OCI-LY1 (cell line): ENCODE measurements around the gene GAS2L2.

Experiments used
- H2AFZ ChIP-seq: fragments of 200-600 bp; sonication (generic), shearing (Covaris generic); 2 replicates; pipeline ENCODE4 v1.6.0; 2014; ENCODE audit warnings: antibody characterized with exemption, mild to moderate bottlenecking, low read length
- H3F3A ChIP-seq: fragments of 200-600 bp; sonication (generic), shearing (Covaris generic); 2 replicates; pipeline ENCODE4 v1.6.0; 2014; ENCODE audit warnings: mild to moderate bottlenecking, antibody characterized with exemption, low read length, moderate library complexity; ENCODE audit not compliant: insufficient read depth
- H3K27ac ChIP-seq: fragments of 200-600 bp; sonication (generic); 2 replicates; pipeline ENCODE4 v1.5.1; 2014; ENCODE audit warnings: low read length, mixed run types, mild to moderate bottlenecking, low read depth; ENCODE audit not compliant: poor library complexity, severe bottlenecking
- H3K27me3 ChIP-seq: fragments of 200-600 bp; sonication (generic); 2 replicates; pipeline ENCODE4 v1.6.0; 2014; ENCODE audit warnings: antibody characterized with exemption, mild to moderate bottlenecking, low read length, moderate library complexity; ENCODE audit not compliant: insufficient read depth
- H3K36me3 ChIP-seq: fragments of 200-600 bp; sonication (generic); 2 replicates; pipeline ENCODE4 v1.6.1; 2014; ENCODE audit warnings: mild to moderate bottlenecking, antibody characterized with exemption, low read length, moderate library complexity, mixed read lengths; ENCODE audit not compliant: insufficient read depth
- H3K4me1 ChIP-seq: fragments of 200-600 bp; sonication (generic); 2 replicates; pipeline ENCODE4 v1.5.1; 2014; ENCODE audit warnings: mild to moderate bottlenecking, low read length, moderate library complexity; ENCODE audit not compliant: insufficient read depth, severe bottlenecking
- H3K4me2 ChIP-seq: fragments of 200-600 bp; sonication (generic), shearing (Covaris generic); 2 replicates; pipeline ENCODE4 v1.6.1; 2014; ENCODE audit warnings: low read length
- H3K4me3 ChIP-seq: fragments of 200-600 bp; sonication (generic); 2 replicates; pipeline ENCODE4 v1.5.1; 2014; ENCODE audit warnings: low read length, low read depth, mild to moderate bottlenecking, mixed read lengths; ENCODE audit not compliant: poor library complexity, severe bottlenecking
- H3K79me2 ChIP-seq: fragments of 200-600 bp; shearing (Covaris generic); 2 replicates; pipeline ENCODE4 v1.6.1; 2016; ENCODE audit warnings: mixed run types, low read length, mixed read lengths; ENCODE audit not compliant: insufficient read depth
- H3K9ac ChIP-seq: fragments of 200-600 bp; sonication (generic), shearing (Covaris generic); 2 replicates; pipeline ENCODE4 v1.6.1; 2014; ENCODE audit warnings: mild to moderate bottlenecking, low read length, mixed read lengths
- H3K9me2 ChIP-seq: fragments of 200-600 bp; sonication (generic), shearing (Covaris generic); 2 replicates; pipeline ENCODE4 v1.6.1; 2014; ENCODE audit warnings: low read depth, mild to moderate bottlenecking, low read length, mixed read lengths
- H3K9me3 ChIP-seq: fragments of 200-600 bp; shearing (Covaris generic); 2 replicates; pipeline ENCODE4 v1.6.1; 2014; ENCODE audit warnings: low read length, mixed read lengths
- H4K20me1 ChIP-seq: fragments of 200-600 bp; sonication (generic), shearing (Covaris generic); 2 replicates; pipeline ENCODE4 v1.6.0; 2016; ENCODE audit warnings: mild to moderate bottlenecking, low read length; ENCODE audit not compliant: insufficient read depth
- CTCF ChIP-seq: fragments of 200-600 bp; sonication (generic), shearing (Covaris generic); IDR thresholded peaks from 2 replicates; pipeline ENCODE4 v1.5.1; 2017; ENCODE audit warnings: mild to moderate bottlenecking, antibody characterized with exemption, low read length, moderate library complexity, mixed read lengths
- EZH2 ChIP-seq: fragments of 200-600 bp; sonication (generic), shearing (Covaris generic); IDR thresholded peaks from 2 replicates; pipeline ENCODE4 v1.8.0; 2017; ENCODE audit warnings: borderline replicate concordance, mixed run types, mild to moderate bottlenecking, antibody characterized with exemption, low read length, moderate library complexity, mixed read lengths

GAS2L2 gene

DNA sequence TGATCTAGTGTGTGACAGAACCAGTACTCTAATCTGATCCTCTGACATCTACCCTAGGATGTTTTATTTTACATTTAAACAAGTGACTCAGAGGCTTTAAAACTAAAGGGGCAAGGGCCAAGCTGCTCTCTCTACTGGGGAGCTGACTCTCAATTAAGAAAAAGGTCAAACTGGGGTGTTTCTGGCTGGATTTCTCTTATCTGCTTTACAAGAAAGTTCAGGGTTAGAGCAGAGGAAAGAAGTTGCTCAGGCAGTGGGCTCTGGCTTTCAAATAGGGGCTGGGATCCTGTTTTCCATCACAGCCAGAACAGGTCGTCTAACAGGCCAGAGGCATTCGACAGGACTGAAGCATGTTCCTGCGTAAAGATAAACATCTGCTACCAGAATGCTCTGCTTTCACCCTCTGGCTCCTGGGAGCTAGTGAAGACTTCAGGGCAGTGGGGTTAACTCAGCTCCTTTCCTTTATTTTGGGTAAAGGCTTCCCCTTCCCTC is 33.9 kb upstream of the GAS2L2 start:
- Histone ChIP-seq H4K20me1 (no peaks in the 10 kb centered on the region), H2AFZ (no peak overlapping the region), H3F3A (no peaks in the 10 kb centered on the region), H3K4me1 (no peaks in the 10 kb centered on the region), H3K79me2 (no peaks in the 10 kb centered on the region), H3K4me2 (no peak overlapping the region), H3K9me2 (no peaks in the 10 kb centered on the region), H3K27ac (no peak overlapping the region), H3K27me3 (peaks cover 7% of the 10 kb centered on the region), H3K9me3 (no peaks in the 10 kb centered on the region), H3K36me3 (no peaks in the 10 kb centered on the region), H3K4me3 (no peak overlapping the region), H3K9ac (no peak overlapping the region)
- TF ChIP-seq CTCF (no peak), EZH2 (no peak)

- H3K9me3 ChIP-seq: no peaks in the 10 kb centered on the region
- H3K4me3 ChIP-seq: no peak overlapping the region
- H3K27ac ChIP-seq: no peak overlapping the region
- H3K36me3 ChIP-seq: no peaks in the 10 kb centered on the region
- no peak overlapping the region for H2AFZ ChIP-seq
- no peaks in the 10 kb centered on the region for H4K20me1 ChIP-seq
- H3F3A ChIP-seq: no peaks in the 10 kb centered on the region
- no peak overlapping the region for H3K4me2 ChIP-seq
- no peaks in the 10 kb centered on the region for H3K79me2 ChIP-seq
- H3K9ac ChIP-seq: no peak overlapping the region
- H3K27me3 ChIP-seq: peaks cover 4% of the 10 kb centered on the region; the same call in 1 of the 2 replicates
- H3K9me2 ChIP-seq: no peaks in the 10 kb centered on the region
- TF ChIP-seq CTCF (no peak), EZH2 (no peak)
- H3K4me1 ChIP-seq: no peaks in the 10 kb centered on the region
Measured at GRCh38 chr17:35784895-35785294, 31.9 kb upstream of the GAS2L2 start.

- Histone ChIP-seq H3K9ac (no peak overlapping the region), H3K27me3 (peaks cover 4% of the 10 kb centered on the region; the same call in 1 of the 2 replicates), H3K4me3 (no peak overlapping the region), H3K36me3 (no peaks in the 10 kb centered on the region), H2AFZ (no peak overlapping the region), H3K9me2 (no peaks in the 10 kb centered on the region), H3K9me3 (no peaks in the 10 kb centered on the region), H3F3A (no peaks in the 10 kb centered on the region), H3K4me1 (no peaks in the 10 kb centered on the region), H4K20me1 (no peaks in the 10 kb centered on the region), H3K4me2 (no peak overlapping the region), H3K79me2 (no peaks in the 10 kb centered on the region), H3K27ac (no peak overlapping the region)
- TF ChIP-seq CTCF: no peak
- TF ChIP-seq EZH2: no peak
Measured at GRCh38 chr17:35780950-35781349, 27.9 kb upstream of the GAS2L2 start.
